HFF-Myc (cell line): ENCODE results near the gene ZNF445.

Source experiments
- DNase-seq: peaks from one replicate; pipeline ENCODE4 v3.0.0-alpha.2; 2011; ENCODE audit warnings: low read depth; ENCODE audit errors: extremely low read depth
- H3K4me3 ChIP-seq: replicated peaks from 2 replicates; pipeline ENCODE4 v1.5.1; 2011; ENCODE audit warnings: low read depth, mild to moderate bottlenecking, control low read depth, low read length
- CTCF ChIP-seq: IDR thresholded peaks from 2 replicates; pipeline ENCODE4 v1.5.1; 2012; ENCODE audit warnings: mild to moderate bottlenecking, low read depth, low read length, control low read depth; ENCODE audit errors: missing control alignments

Gene ZNF445

GRCh38 chr3:44416031-44417030 is 61.1 kb downstream of the ZNF445 start:
- no peak for TF ChIP-seq CTCF
- no peak for DNase-seq
- H3K4me3 ChIP-seq = no peak overlapping the region

GRCh38 chr3:44415421-44415820 is 62.0 kb downstream of the ZNF445 start:
- H3K4me3 ChIP-seq = no peak overlapping the region
- no peak for TF ChIP-seq CTCF
- no peak for DNase-seq

- DNase-seq = no peak
- no peak overlapping the region for H3K4me3 ChIP-seq
- no peak for TF ChIP-seq CTCF
Measured at GRCh38 chr3:44414517-44415090, 62.9 kb downstream of the ZNF445 start.

- DNase-seq = no peak
- TF ChIP-seq CTCF = no peak
- H3K4me3 ChIP-seq = no peak overlapping the region
Measured at GRCh38 chr3:44412365-44412764, 65.1 kb downstream of the ZNF445 start.

GRCh38 chr3:44411031-44411645 is 66.3 kb downstream of the ZNF445 start:
- TF ChIP-seq CTCF = no peak
- no peak overlapping the region for H3K4me3 ChIP-seq
- DNase-seq = no peak

- DNase-seq = no peak
- no peak for TF ChIP-seq CTCF
- H3K4me3 ChIP-seq = no peak overlapping the region
Measured at GRCh38 chr3:44409640-44410410, 67.6 kb downstream of the ZNF445 start.
